GM18951 (cell line): Measurements from ENCODE around the gene SLC4A2.

Experiments
- POLR2A ChIP-seq: IDR thresholded peaks from 4 replicates; pipeline ENCODE4 v1.6.1; 2011; ENCODE audit warnings: mild to moderate bottlenecking; ENCODE audit not compliant: insufficient read length, insufficient read depth; ENCODE audit errors: extremely low read depth
- in situ Hi-C: fragments of 300-500 bp; cut with MboI; formaldehyde crosslinking; loops from one replicate; pipeline ENCODE4 v1.12.0; 2022; ENCODE audit warnings: low sequenced_read_pairs, mixed read lengths, inconsistent platforms; ENCODE audit not compliant: unreplicated experiment

SLC4A2 gene

GRCh38 chr7:151043959-151044358 lies 15.4 kb upstream of the SLC4A2 start:
- TF ChIP-seq POLR2A: no peak
- in situ Hi-C loops: no loop called here

- in situ Hi-C loops: no loop called here
- no peak for TF ChIP-seq POLR2A
These were observed 14.1 kb upstream of the SLC4A2 start for GRCh38 chr7:151045262-151045661.

DNA sequence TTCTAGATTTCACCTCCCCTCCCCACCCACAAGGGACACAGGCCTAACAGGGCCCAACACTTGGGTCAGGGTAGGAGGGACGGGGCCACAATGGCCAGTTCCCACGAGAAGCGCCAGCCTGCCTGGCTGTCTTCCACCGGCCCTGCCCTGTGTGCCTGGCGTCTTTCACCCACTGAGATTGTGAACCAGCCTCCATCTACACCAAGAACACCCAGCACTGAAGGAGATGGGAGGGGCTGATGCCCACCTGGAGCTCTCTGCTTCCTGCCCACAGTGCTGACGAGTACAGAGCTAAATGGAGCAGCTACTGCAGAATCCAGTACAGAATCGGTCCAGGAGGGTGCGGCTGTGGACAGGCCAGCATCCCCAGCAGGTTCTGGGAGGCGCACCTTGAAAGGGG lies 13.4 kb upstream of the SLC4A2 start:
- no peak for TF ChIP-seq POLR2A
- in situ Hi-C loops: no loop called here

GRCh38 chr7:151046603-151047573 lies 12.5 kb upstream of the SLC4A2 start:
- in situ Hi-C loops: no loop called here

DNA sequence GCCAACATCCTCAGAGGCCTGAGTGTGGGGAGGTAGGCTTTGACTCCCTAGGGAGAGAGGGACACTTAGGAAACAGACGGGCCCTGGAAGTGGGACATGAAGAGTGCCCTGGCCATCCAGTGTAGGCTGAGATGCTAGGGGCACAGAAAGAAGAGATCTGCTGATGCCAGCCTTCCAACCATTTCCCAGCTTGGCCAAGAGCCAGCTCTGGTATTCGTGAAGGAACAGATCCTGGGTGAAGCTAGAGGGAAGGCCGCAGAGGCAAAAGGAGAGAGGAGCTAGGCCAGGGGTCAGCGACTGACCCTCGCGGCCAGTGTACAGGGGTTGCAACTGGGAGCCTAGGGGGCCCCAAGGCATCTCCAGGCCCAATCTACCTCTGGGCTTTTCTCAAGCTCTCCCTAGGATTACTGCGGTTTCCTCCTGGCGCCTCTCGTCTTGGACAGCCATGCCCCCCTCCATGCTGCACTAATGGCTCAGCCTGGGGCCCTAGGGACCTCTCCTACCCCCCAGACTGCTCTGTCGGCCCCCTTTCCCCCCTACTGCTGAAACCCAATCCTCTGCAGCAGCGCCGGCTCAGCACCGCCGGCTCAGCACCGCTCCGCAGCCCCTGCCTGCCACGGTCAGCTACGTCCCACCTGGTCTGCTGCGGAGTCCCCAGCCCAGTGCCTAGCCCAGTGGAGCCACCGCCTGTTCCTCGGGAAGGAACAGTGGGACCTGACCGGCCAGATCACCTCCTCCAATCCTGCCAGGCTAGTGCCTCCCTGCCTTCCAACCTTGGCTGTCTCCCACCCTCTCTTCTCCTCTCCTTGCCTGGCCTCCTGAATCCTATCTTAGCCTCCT lies 11.2 kb upstream of the SLC4A2 start, which contains the start of gene ASIC3:
Gene ASIC3 (plus strand): TSS at position 556 of the 840 bp plus-strand sequence. CDS start 355 bp downstream, outside the sequence.
- in situ Hi-C loops: no loop called here
- TF ChIP-seq POLR2A: no peak

More at GRCh38 chr7:151046603-151047573, 12.5 kb upstream of the SLC4A2 start:
- TF ChIP-seq POLR2A: no peak

DNA sequence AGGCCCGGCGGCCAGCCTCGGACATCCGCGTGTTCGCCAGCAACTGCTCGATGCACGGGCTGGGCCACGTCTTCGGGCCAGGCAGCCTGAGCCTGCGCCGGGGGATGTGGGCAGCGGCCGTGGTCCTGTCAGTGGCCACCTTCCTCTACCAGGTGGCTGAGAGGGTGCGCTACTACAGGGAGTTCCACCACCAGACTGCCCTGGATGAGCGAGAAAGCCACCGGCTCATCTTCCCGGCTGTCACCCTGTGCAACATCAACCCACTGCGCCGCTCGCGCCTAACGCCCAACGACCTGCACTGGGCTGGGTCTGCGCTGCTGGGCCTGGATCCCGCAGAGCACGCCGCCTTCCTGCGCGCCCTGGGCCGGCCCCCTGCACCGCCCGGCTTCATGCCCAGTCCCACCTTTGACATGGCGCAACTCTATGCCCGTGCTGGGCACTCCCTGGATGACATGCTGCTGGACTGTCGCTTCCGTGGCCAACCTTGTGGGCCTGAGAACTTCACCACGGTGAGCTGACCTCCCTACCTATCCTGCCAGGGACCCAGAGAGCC lies 10.4 kb upstream of the SLC4A2 start:
- no peak for TF ChIP-seq POLR2A
- in situ Hi-C loops: no loop called here

- in situ Hi-C loops: no loop called here
- TF ChIP-seq POLR2A: no peak
These were observed 8.3 kb upstream of the SLC4A2 start for GRCh38 chr7:151051108-151051507.

DNA sequence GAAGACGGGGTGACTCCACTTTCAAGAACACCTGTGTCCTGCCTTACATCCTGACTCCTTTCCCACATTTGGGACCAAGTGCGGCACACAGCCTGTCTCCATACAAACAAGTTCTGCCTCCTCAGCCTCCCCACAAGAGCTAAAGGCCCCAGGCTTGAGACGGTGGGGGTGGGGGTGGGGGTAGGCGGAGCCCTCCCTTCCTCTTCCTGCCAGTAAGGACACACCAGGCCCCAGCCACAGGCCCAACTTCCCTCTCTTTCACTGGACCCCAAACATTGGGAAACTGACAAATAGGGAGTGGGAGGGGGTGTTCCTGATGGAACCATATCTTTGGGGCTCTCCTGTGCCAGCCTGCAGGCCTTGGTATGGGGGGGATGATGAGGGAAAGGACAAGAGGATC lies 6.3 kb upstream of the SLC4A2 start:
- in situ Hi-C loops: no loop called here
- TF ChIP-seq POLR2A: no peak

DNA sequence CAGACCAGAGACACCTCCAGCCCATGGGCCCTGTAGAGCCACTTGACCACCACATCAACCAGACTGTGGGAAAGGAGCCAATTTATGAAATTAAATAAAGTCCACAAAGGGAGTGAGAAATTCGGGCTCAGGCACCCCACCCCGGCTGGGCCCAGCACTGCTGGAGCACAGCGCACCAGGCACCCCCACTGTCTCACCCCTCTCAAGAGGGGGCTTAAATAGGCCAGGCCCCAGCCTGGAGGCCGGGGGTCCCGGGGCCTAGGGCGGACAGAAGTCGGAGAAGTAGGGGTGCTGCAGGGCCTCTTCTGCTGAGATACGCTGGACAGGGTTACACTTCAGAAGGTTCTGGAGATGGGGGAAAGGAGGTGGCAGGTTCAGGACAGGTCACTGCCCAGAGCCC lies 5.6 kb upstream of the SLC4A2 start:
- TF ChIP-seq POLR2A: no peak
- in situ Hi-C loops: no loop called here

- in situ Hi-C loops: no loop called here
- no peak for TF ChIP-seq POLR2A
These were observed 3.1 kb upstream of the SLC4A2 start for GRCh38 chr7:151056283-151056665.

GRCh38 chr7:151056666-151057505 lies 2.5 kb upstream of the SLC4A2 start:
- no peak for TF ChIP-seq POLR2A
- in situ Hi-C loops: no loop called here

DNA sequence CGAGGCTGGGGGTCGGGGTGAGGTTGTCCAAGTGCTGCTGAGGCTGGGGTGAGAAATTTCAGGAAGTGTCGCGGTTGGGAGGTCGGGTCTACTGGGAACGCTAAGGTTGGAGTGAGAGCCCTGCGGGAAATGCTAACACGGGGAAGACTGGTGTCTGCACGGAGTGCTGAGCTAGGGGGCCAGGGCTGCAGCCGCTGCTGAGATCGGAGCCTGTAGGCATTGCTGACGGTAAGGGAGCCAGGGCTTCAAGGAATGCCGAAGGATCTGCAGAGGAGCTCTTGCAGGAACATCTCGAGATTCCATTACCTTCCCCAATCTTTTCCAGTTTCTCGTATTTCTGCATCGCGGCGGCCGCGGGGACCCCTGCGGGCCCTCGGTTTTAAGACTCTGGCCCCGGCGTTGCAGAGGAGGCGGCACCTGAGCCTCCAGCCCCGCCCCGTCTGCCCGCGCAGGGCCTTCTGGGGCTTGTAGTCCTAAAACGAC lies 1.8 kb upstream of the SLC4A2 start, which contains the start of gene CDK5:
Gene CDK5 (minus strand): TSS at position 392 of the 483 bp plus-strand sequence. CDS start 49 bp downstream, at position 343.
- no peak for TF ChIP-seq POLR2A
- in situ Hi-C loops: no loop called here

DNA sequence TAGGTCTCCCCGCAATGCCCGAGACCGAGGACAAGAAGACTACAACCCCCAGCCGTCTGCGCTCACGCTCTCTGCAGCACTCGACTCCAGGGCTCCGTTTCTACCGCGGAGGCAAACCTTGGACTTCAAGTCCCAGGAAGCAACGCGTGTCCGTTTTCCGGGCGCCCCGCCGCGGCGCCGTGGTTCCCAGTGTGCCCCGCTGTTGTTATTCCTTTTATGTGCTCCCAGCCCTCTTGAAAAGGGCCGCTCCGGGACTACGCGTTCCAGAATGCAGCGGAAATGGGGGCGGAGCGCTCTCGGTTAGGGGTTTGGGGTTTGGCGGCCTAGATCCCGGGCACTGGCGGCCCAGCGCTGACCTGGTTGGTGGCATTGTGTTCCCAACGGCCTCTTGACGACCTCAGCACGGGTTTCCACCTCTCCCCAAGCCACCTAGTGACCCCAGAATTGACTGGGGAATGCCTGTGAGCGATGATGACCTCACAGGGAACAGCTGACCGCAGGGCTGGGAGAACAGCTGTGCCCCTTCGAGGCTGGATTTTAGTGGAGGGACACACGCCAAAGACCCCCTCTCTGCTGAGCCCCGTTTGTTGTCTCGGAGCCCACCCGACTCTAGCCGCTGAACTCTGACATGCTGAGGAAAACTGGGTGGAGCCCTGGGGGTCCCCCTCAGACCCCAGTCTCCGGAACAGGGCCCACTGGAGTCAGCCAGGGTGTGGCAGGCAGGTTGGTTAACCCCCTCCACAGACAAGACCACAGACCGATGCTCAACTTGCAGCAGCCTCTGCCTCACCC lies 1.2 kb upstream of the SLC4A2 start:
- in situ Hi-C loops: no loop called here
- TF ChIP-seq POLR2A: peak; percentile 64
